HepG2 (cell line): ENCODE data around the gene SDK2. TPM values are rescaled to one million over a fixed set of nuclear protein-coding genes. Genes with fewer than 3 reads are reported as not detected.

Experiments
- ATAC-seq: fragments of 200-7000 bp; cut with Tn5 transposase; 3 replicates; pipeline ENCODE4 v1.9.1; 2020; ENCODE audit warnings: mild to moderate bottlenecking, moderate library complexity
- BruUV-seq: library from RNA; stranded (reverse); fragments of 400-500 nt; replicated peaks from 2 replicates; lab custom pipeline; 2021; lab: Mats Ljungman, UMichigan
- CTCF ChIA-PET: fragments of 300-600 bp; formaldehyde crosslinking; extraction: SDS; loops from one replicate; lab custom pipeline; 2021; ENCODE audit warnings: low total read pairs, inconsistent platforms, low intra/inter-chr PET ratio; lab: Yijun Ruan, JAX
- POLR2A ChIA-PET: fragments of 350-600 bp; sonication (Branson Sonifier 250); formaldehyde crosslinking; loops from one replicate; lab custom pipeline; 2020; ENCODE audit warnings: antibody characterized with exemption, inconsistent platforms; lab: Yijun Ruan, JAX
- DNase-seq: peaks from one replicate; pipeline ENCODE4 v3.0.0-alpha.2; 2015; ENCODE audit warnings: low spot score
- FAIRE-seq: peaks from 3 replicates; lab custom pipeline; 2011; peaks lifted over from hg19 to GRCh38; lab: Jason Lieb, UNC
- H2AFZ ChIP-seq: one replicate; pipeline ENCODE4 v1.6.1; 2011; ENCODE audit warnings: low read length, inconsistent platforms
- H3K27ac ChIP-seq: fragments of 300-600 bp; 3 replicates; pipeline ENCODE4 v1.8.0; 2011; ENCODE audit warnings: mixed run types, mild to moderate bottlenecking, mixed read lengths, low read length, inconsistent platforms; ENCODE audit not compliant: insufficient read depth; ENCODE audit errors: extremely low read length
- H3K27me3 ChIP-seq, 2 experiments: fragments of 200-600 bp in 1 of 2; 2 replicates in 1 of 2; 3 replicates in 1 of 2; pipeline versions ENCODE4 v1.6.0 to v1.8.0; 2011; ENCODE audit warnings: low read length in 2 of 2, mild to moderate bottlenecking in 2 of 2, moderate library complexity in 2 of 2, inconsistent platforms in 1 of 2; ENCODE audit not compliant: insufficient read depth in 2 of 2, control insufficient read depth in 1 of 2
- H3K36me3 ChIP-seq, 2 experiments: fragments of 200-600 bp in 1 of 2; replicated peaks in 1 of 2; 2 replicates in 1 of 2; 3 replicates in 1 of 2; pipeline versions ENCODE4 v1.5.1 to v1.8.0; 2011; ENCODE audit warnings: low read length in 2 of 2, inconsistent platforms in 1 of 2; ENCODE audit not compliant: insufficient read depth in 2 of 2, control insufficient read depth in 1 of 2
- H3K4me1 ChIP-seq: 2 replicates; pipeline ENCODE4 v1.5.1; 2012; ENCODE audit warnings: low read length, inconsistent platforms; ENCODE audit not compliant: insufficient read depth
- H3K4me2 ChIP-seq: 2 replicates; pipeline ENCODE4 v1.6.0; 2011; ENCODE audit warnings: low read depth, low read length, inconsistent platforms
- H3K4me3 ChIP-seq, 3 experiments: fragments of 200-600 bp in 1 of 3; sonication (generic), shearing (Covaris generic) in 1 of 3; replicated peaks in 1 of 3; 2 replicates each; pipeline ENCODE4 v1.5.1; 2011 to 2016; ENCODE audit warnings: low read length in 3 of 3, inconsistent platforms in 2 of 3, low read depth in 2 of 3, mild to moderate bottlenecking in 2 of 3, control low read depth in 1 of 3, mixed read lengths in 1 of 3; ENCODE audit not compliant: insufficient read depth in 1 of 3
- H3K79me2 ChIP-seq: one replicate; pipeline ENCODE4 v1.6.1; 2011; ENCODE audit warnings: low read length, inconsistent platforms; ENCODE audit not compliant: insufficient read depth
- H3K9ac ChIP-seq: 2 replicates; pipeline ENCODE4 v1.6.0; 2011; ENCODE audit warnings: mild to moderate bottlenecking, low read depth, low read length, inconsistent platforms; ENCODE audit not compliant: insufficient read depth
- H3K9me3 ChIP-seq: 2 replicates; pipeline ENCODE4 v1.5.1; 2012; ENCODE audit warnings: mild to moderate bottlenecking, low read length
- H4K20me1 ChIP-seq: 2 replicates; pipeline ENCODE4 v1.6.0; 2011; ENCODE audit warnings: inconsistent platforms, mild to moderate bottlenecking, low read length, moderate library complexity; ENCODE audit not compliant: insufficient read depth
- AFF4 ChIP-seq: sonication (generic); formaldehyde crosslinking; IDR thresholded peaks from 2 replicates; pipeline ENCODE4 v1.4.0; 2020; ENCODE audit warnings: missing genetic modification reagents
- ATF5 ChIP-seq: sonication (generic); formaldehyde crosslinking; IDR thresholded peaks from 2 replicates; pipeline ENCODE4 v1.4.0; 2020; ENCODE audit warnings: mild to moderate bottlenecking, low read depth, missing genetic modification reagents
- CERS6 ChIP-seq: sonication (generic); formaldehyde crosslinking; IDR thresholded peaks from 2 replicates; pipeline ENCODE4 v1.5.0; 2020; ENCODE audit warnings: missing genetic modification reagents
- ELF3 ChIP-seq: IDR thresholded peaks from 2 replicates; pipeline ENCODE4 v1.6.1; 2016; ENCODE audit warnings: missing genetic modification reagents, missing compliant biosample characterization
- IKZF1 ChIP-seq: fragments of 450-650 bp; IDR thresholded peaks from 2 replicates; pipeline ENCODE4 v1.7.1; 2016
- IKZF4 ChIP-seq: sonication (generic); formaldehyde crosslinking; IDR thresholded peaks from 2 replicates; pipeline ENCODE4 v1.5.1; 2020; ENCODE audit warnings: borderline replicate concordance, mild to moderate bottlenecking, low read depth, missing genetic modification reagents; ENCODE audit errors: not compliant biosample characterization
- MTA3 ChIP-seq: sonication (generic); formaldehyde crosslinking; IDR thresholded peaks from 2 replicates; pipeline ENCODE4 v1.4.0; 2020; ENCODE audit warnings: missing genetic modification reagents
- NBN ChIP-seq: fragments of 450-650 bp; conservative IDR thresholded peaks from 2 replicates; pipeline ENCODE4 v1.6.1; 2017
- PBX2 ChIP-seq: IDR thresholded peaks from 2 replicates; pipeline ENCODE4 v1.6.1; 2016; ENCODE audit warnings: control low read depth
- RBAK ChIP-seq: sonication (generic); formaldehyde crosslinking; IDR thresholded peaks from 2 replicates; pipeline ENCODE4 v1.5.1; 2020; ENCODE audit warnings: mild to moderate bottlenecking, missing genetic modification reagents
- SNAPC2 ChIP-seq: sonication (generic); formaldehyde crosslinking; IDR thresholded peaks from 2 replicates; pipeline ENCODE4 v1.8.1; 2022; ENCODE audit warnings: mild to moderate bottlenecking, missing genetic modification reagents
- YY1 ChIP-seq: IDR thresholded peaks from 2 replicates; pipeline ENCODE4 v1.6.1; 2011; ENCODE audit warnings: low read length, low read depth, moderate library complexity, mild to moderate bottlenecking; ENCODE audit not compliant: insufficient read depth, insufficient replicate concordance
- ZBTB14 ChIP-seq: sonication (generic); formaldehyde crosslinking; IDR thresholded peaks from 2 replicates; pipeline ENCODE4 v1.4.0; 2020; ENCODE audit warnings: missing genetic modification reagents
- ZFP1 ChIP-seq: IDR thresholded peaks from 2 replicates; pipeline ENCODE4 v1.6.1; 2016
- ZNF484 ChIP-seq: sonication (generic); formaldehyde crosslinking; IDR thresholded peaks from 2 replicates; pipeline ENCODE4 v1.5.1; 2020; ENCODE audit warnings: mild to moderate bottlenecking, low read depth, missing genetic modification reagents, borderline replicate concordance
- ZNF570 ChIP-seq: sonication (generic); formaldehyde crosslinking; IDR thresholded peaks from 2 replicates; pipeline ENCODE4 v1.4.0; 2020; ENCODE audit warnings: mild to moderate bottlenecking, missing genetic modification reagents, borderline replicate concordance
- ZSCAN29 ChIP-seq: sonication (generic); formaldehyde crosslinking; conservative IDR thresholded peaks from 2 replicates; pipeline ENCODE4 v1.4.0; 2020; ENCODE audit warnings: mild to moderate bottlenecking, missing genetic modification reagents
- WGBS: methylation state at CpG from one replicate; pipeline ENCODE4 v1.1.6; 2017; ENCODE audit warnings: low lambda C conversion rate; 5-methylcytosine and 5-hydroxymethylcytosine counted together
- in situ Hi-C: cut with HindIII; loops from 2 replicates; pipeline ENCODE4 v1.10.0; 2017; ENCODE audit warnings: low pct_unique_long_range_greater_than_20kb; ENCODE audit not compliant: extremely low pct_ligation_motif_present
- intact Hi-C: fragments of 100-400 bp; cut with micrococcal nuclease; formaldehyde crosslinking; loops from one replicate; pipeline ENCODE4 v1.10.0; 2022; ENCODE audit not compliant: unreplicated experiment
- polyA plus RNA-seq, 8 experiments: library from polyadenylated mRNA; depleted of rRNA in 3 of 8; stranded (reverse) in 7 of 8; unstranded in 1 of 8; fragments of >200 nt; fragmentation: Illumina TruSeq in 4 of 8; extraction: Trizol in 4 of 8; gene quantifications; 2 replicates each; pipeline versions ENCODE4 v1.2.1 to v1.2.3, GENCODE V29; 2011 to 2016; ENCODE audit warnings: low read depth in 4 of 8, missing spikeins in 1 of 8, mixed read lengths in 1 of 8; ENCODE audit not compliant: insufficient read depth in 1 of 8
- total RNA-seq, 5 experiments: library from RNA; depleted of rRNA; stranded (reverse); fragments of >200 nt; fragmentation: Illumina TruSeq; extraction: Trizol; gene quantifications; 2 replicates each; pipeline ENCODE4 v1.2.3, GENCODE V29; 2016; ENCODE audit warnings: low read depth in 1 of 5

SDK2 gene
- total and polyA plus RNA-seq, 2 of the 13 experiments (the other 11 are each of a cell fraction or from before 2014, with no cell fraction given) = not detected

- Histone ChIP-seq H3K27me3 (peaks cover 29 to 95% of the 10 kb centered on the region in 2 experiments), H3K9me3 (no peaks in the 10 kb centered on the region), H3K36me3 (no peaks in the 10 kb centered on the region), H3K9ac (no peak overlapping the region), H3K4me2 (no peak overlapping the region), H3K79me2 (no peaks in the 10 kb centered on the region), H3K4me3 (no peak overlapping the region), H3K27ac (no peak overlapping the region), H3K4me1 (no peaks in the 10 kb centered on the region), H2AFZ (no peak overlapping the region), H4K20me1 (peaks cover 3% of the 10 kb centered on the region; the same call in 1 of the 2 replicates)
- WGBS = 11% methylated on average over 5 of the region's 5 CpGs
- intact Hi-C loops = no loop called here
- CTCF ChIA-PET = no interaction called here
- in situ Hi-C loops = no loop called here
- FAIRE-seq = no peak
- no peak for ATAC-seq
- BruUV-seq = no TSS peak
- POLR2A ChIA-PET = no interaction called here
- DNase-seq = no peak
- TF ChIP-seq ATF5 (CRISPR knock-in tag) (no peak), AFF4 (CRISPR knock-in tag) (no peak), CERS6 (no peak), MTA3 (CRISPR knock-in tag) (no peak), ZBTB14 (CRISPR knock-in tag) (no peak), IKZF1 (no peak), PBX2 (CRISPR knock-in tag) (no peak), RBAK (CRISPR knock-in tag) (no peak), ZSCAN29 (CRISPR knock-in tag) (no peak), SNAPC2 (CRISPR knock-in tag) (no peak), ZNF484 (CRISPR knock-in tag) (no peak), YY1 (no peak), ZNF570 (CRISPR knock-in tag) (no peak), ELF3 (no peak), NBN (no peak), IKZF4 (CRISPR knock-in tag) (no peak), ZFP1 (CRISPR knock-in tag) (no peak)
Measured at GRCh38 chr17:73544333-73544732, 99.9 kb downstream of the SDK2 start.
